ENCODE data around the gene PIK3CB.

- no peak for TF ChIP-seq CTCF (conservative IDR thresholded peaks at IDR 0.05)
- TF ChIP-seq ZFX (IDR thresholded peaks at IDR 0.05): no peak
Measured at GRCh38 chr3:138875754-138876664, 41.3 kb upstream of the PIK3CB start.
